ENCODE data around the gene CREG2.

CREG2 gene

DNA sequence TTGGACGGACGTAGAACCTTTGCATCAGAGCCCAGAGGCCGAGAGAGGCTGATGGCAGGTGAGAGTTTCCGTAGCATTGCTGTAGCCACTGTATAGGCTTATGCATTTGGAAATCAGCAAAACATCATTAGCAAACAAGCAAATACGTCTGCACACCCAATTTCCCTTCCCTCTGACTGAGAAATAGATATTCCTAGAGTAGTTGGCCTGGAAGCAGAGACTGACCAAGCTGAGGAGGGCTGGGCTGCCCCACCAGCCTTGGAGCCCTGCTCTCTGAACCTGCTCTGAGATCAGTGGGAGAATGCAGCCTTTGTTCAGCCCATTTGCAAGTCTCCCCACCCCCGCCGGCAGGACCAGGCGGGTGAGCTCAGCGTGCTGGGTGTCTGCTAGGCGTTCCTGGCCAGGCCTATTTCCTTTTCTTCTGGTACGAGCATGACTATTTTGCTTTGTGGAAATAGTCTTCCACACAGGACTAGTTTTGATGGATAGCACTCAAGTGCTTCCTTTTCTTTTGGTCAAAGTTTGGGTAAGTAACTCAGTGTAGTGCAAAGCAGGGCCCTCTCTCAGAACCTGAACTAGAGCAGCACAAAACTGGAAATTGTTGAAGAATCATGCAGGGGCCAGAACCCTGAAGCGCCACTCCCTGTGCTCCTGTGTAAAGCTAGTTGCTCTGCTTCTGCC, 56.9 kb downstream of the CREG2 start:
- TF ChIP-seq ZFP30 (CRISPR knock-in tag; IDR thresholded peaks at IDR 0.05) (no peak), ZNF565 (CRISPR knock-in tag; conservative IDR thresholded peaks at IDR 0.05; ENCODE audit: low read depth) (no peak), ZC3H10 (CRISPR knock-in tag; IDR thresholded peaks at IDR 0.05) (no peak), ZNF8 (CRISPR knock-in tag; IDR thresholded peaks at IDR 0.05) (no peak), GLIS3 (CRISPR knock-in tag; IDR thresholded peaks at IDR 0.05) (no peak), PPARA (CRISPR knock-in tag; IDR thresholded peaks at IDR 0.05; ENCODE audit: borderline replicate concordance) (no peak), ISL1 (CRISPR knock-in tag; IDR thresholded peaks at IDR 0.05) (no peak), SNAI2 (CRISPR knock-in tag; IDR thresholded peaks at IDR 0.05) (no peak), ZFP3 (CRISPR knock-in tag; IDR thresholded peaks at IDR 0.05) (no peak), RARB (CRISPR knock-in tag; IDR thresholded peaks at IDR 0.05) (no peak), CSDC2 (CRISPR knock-in tag; IDR thresholded peaks at IDR 0.05) (no peak), ESRRG (CRISPR knock-in tag; IDR thresholded peaks at IDR 0.05) (no peak), TCF4 (CRISPR knock-in tag; IDR thresholded peaks at IDR 0.05; ENCODE audit: borderline replicate concordance) (no peak)
- TF ChIP-seq, protein P1, sequence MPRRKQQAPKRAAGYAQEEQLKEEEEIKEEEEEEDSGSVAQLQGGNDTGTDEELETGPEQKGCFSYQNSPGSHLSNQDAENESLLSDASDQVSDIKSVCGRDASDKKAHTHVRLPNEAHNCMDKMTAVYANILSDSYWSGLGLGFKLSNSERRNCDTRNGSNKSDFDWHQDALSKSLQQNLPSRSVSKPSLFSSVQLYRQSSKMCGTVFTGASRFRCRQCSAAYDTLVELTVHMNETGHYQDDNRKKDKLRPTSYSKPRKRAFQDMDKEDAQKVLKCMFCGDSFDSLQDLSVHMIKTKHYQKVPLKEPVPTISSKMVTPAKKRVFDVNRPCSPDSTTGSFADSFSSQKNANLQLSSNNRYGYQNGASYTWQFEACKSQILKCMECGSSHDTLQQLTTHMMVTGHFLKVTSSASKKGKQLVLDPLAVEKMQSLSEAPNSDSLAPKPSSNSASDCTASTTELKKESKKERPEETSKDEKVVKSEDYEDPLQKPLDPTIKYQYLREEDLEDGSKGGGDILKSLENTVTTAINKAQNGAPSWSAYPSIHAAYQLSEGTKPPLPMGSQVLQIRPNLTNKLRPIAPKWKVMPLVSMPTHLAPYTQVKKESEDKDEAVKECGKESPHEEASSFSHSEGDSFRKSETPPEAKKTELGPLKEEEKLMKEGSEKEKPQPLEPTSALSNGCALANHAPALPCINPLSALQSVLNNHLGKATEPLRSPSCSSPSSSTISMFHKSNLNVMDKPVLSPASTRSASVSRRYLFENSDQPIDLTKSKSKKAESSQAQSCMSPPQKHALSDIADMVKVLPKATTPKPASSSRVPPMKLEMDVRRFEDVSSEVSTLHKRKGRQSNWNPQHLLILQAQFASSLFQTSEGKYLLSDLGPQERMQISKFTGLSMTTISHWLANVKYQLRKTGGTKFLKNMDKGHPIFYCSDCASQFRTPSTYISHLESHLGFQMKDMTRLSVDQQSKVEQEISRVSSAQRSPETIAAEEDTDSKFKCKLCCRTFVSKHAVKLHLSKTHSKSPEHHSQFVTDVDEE (CRISPR knock-in tag; IDR thresholded peaks at IDR 0.05): no peak
- TF ChIP-seq, protein P2, sequence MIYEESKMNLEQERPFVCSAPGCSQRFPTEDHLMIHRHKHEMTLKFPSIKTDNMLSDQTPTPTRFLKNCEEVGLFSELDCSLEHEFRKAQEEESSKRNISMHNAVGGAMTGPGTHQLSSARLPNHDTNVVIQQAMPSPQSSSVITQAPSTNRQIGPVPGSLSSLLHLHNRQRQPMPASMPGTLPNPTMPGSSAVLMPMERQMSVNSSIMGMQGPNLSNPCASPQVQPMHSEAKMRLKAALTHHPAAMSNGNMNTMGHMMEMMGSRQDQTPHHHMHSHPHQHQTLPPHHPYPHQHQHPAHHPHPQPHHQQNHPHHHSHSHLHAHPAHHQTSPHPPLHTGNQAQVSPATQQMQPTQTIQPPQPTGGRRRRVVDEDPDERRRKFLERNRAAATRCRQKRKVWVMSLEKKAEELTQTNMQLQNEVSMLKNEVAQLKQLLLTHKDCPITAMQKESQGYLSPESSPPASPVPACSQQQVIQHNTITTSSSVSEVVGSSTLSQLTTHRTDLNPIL (CRISPR knock-in tag; IDR thresholded peaks at IDR 0.05; ENCODE audit: low read depth): no peak
- TF ChIP-seq, protein P3, sequence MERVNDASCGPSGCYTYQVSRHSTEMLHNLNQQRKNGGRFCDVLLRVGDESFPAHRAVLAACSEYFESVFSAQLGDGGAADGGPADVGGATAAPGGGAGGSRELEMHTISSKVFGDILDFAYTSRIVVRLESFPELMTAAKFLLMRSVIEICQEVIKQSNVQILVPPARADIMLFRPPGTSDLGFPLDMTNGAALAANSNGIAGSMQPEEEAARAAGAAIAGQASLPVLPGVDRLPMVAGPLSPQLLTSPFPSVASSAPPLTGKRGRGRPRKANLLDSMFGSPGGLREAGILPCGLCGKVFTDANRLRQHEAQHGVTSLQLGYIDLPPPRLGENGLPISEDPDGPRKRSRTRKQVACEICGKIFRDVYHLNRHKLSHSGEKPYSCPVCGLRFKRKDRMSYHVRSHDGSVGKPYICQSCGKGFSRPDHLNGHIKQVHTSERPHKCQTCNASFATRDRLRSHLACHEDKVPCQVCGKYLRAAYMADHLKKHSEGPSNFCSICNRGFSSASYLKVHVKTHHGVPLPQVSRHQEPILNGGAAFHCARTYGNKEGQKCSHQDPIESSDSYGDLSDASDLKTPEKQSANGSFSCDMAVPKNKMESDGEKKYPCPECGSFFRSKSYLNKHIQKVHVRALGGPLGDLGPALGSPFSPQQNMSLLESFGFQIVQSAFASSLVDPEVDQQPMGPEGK (CRISPR knock-in tag; IDR thresholded peaks at IDR 0.05; ENCODE audit: borderline replicate concordance): no peak
- TF ChIP-seq, protein P4, sequence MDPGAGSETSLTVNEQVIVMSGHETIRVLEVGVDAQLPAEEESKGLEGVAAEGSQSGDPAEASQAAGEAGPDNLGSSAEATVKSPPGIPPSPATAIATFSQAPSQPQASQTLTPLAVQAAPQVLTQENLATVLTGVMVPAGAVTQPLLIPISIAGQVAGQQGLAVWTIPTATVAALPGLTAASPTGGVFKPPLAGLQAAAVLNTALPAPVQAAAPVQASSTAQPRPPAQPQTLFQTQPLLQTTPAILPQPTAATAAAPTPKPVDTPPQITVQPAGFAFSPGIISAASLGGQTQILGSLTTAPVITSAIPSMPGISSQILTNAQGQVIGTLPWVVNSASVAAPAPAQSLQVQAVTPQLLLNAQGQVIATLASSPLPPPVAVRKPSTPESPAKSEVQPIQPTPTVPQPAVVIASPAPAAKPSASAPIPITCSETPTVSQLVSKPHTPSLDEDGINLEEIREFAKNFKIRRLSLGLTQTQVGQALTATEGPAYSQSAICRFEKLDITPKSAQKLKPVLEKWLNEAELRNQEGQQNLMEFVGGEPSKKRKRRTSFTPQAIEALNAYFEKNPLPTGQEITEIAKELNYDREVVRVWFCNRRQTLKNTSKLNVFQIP (CRISPR knock-in tag; IDR thresholded peaks at IDR 0.05; ENCODE audit: borderline replicate concordance, low read depth): no peak
- no peak for ATAC-seq

DNA sequence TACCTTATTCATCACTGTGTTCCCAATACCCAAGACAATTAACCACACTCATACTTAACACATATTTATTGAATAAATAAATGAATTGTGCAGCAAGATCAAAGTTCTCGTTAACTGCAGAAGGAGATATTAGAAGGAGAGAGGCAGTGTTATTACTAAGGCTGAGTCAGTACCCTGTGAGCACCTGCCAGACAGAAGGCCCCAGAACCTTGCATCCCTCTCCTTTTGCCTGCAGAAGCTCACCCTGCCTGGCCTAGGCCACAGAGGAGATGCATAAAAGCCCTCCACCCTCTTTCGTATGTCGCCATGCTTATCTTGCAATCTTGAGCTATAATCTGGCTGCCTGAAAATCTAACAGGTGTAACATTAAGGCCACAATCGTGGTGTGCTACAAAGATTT, 58.3 kb downstream of the CREG2 start:
- no peak for ATAC-seq
- TF ChIP-seq TOX (CRISPR knock-in tag; IDR thresholded peaks at IDR 0.05; ENCODE audit: borderline replicate concordance) (no peak), ZC3H10 (CRISPR knock-in tag; IDR thresholded peaks at IDR 0.05) (no peak), OSR1 (CRISPR knock-in tag; IDR thresholded peaks at IDR 0.05) (no peak), PPARA (CRISPR knock-in tag; IDR thresholded peaks at IDR 0.05; ENCODE audit: borderline replicate concordance) (no peak), ZNF70 (CRISPR knock-in tag; IDR thresholded peaks at IDR 0.05) (no peak), RARB (CRISPR knock-in tag; IDR thresholded peaks at IDR 0.05) (no peak), ESRRG (CRISPR knock-in tag; IDR thresholded peaks at IDR 0.05) (no peak), ZNF565 (CRISPR knock-in tag; conservative IDR thresholded peaks at IDR 0.05; ENCODE audit: low read depth) (no peak), ARNTL (CRISPR knock-in tag; IDR thresholded peaks at IDR 0.05; ENCODE audit: borderline replicate concordance, low read depth) (no peak), BACH2 (CRISPR knock-in tag; IDR thresholded peaks at IDR 0.05; ENCODE audit: borderline replicate concordance) (no peak), ZFP30 (CRISPR knock-in tag; IDR thresholded peaks at IDR 0.05) (no peak)
- TF ChIP-seq, protein P2 (CRISPR knock-in tag; IDR thresholded peaks at IDR 0.05; ENCODE audit: low read depth): no peak
- TF ChIP-seq, protein P5, sequence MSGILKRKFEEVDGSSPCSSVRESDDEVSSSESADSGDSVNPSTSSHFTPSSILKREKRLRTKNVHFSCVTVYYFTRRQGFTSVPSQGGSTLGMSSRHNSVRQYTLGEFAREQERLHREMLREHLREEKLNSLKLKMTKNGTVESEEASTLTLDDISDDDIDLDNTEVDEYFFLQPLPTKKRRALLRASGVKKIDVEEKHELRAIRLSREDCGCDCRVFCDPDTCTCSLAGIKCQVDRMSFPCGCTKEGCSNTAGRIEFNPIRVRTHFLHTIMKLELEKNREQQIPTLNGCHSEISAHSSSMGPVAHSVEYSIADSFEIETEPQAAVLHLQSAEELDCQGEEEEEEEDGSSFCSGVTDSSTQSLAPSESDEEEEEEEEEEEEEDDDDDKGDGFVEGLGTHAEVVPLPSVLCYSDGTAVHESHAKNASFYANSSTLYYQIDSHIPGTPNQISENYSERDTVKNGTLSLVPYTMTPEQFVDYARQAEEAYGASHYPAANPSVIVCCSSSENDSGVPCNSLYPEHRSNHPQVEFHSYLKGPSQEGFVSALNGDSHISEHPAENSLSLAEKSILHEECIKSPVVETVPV (CRISPR knock-in tag; IDR thresholded peaks at IDR 0.05): no peak

All from SK-N-SH treated with all-trans-retinoic acid at 6 μM for 48 hours (cell line).